Ishikawa (cell line): ENCODE measurements around the gene CADM2.

Source experiments
- CEBPB ChIP-seq: IDR thresholded peaks from 2 replicates; pipeline ENCODE4 v1.6.1; 2012
- CREB1 ChIP-seq: IDR thresholded peaks from 2 replicates; pipeline ENCODE4 v1.6.1; 2012; ENCODE audit warnings: low read depth
- EGR1 ChIP-seq: IDR thresholded peaks from 2 replicates; pipeline ENCODE4 v1.6.1; 2012
- EP300 ChIP-seq: IDR thresholded peaks from 2 replicates; pipeline ENCODE4 v1.6.1; 2012; ENCODE audit warnings: borderline replicate concordance
- FOXM1 ChIP-seq: IDR thresholded peaks from 2 replicates; pipeline ENCODE4 v1.6.1; 2012; ENCODE audit warnings: low read depth, borderline replicate concordance
- NFIC ChIP-seq: IDR thresholded peaks from 2 replicates; pipeline ENCODE4 v1.6.1; 2012
- RAD21 ChIP-seq: IDR thresholded peaks from 2 replicates; pipeline ENCODE4 v1.6.1; 2012; ENCODE audit warnings: low read depth
- TAF1 ChIP-seq: IDR thresholded peaks from 2 replicates; pipeline ENCODE4 v1.6.1; 2012; ENCODE audit warnings: low read depth, mild to moderate bottlenecking
- TCF12 ChIP-seq: IDR thresholded peaks from 2 replicates; pipeline ENCODE4 v1.6.1; 2012; ENCODE audit warnings: low read depth
- TEAD4 ChIP-seq: IDR thresholded peaks from 2 replicates; pipeline ENCODE4 v1.6.1; 2012
- YY1 ChIP-seq: IDR thresholded peaks from 2 replicates; pipeline ENCODE4 v1.6.1; 2012; ENCODE audit warnings: low read depth
- ZBTB7A ChIP-seq: IDR thresholded peaks from 2 replicates; pipeline ENCODE4 v1.6.1; 2012; ENCODE audit warnings: low read depth
- TF ChIP-seq, protein P1 (sequence below): IDR thresholded peaks from 2 replicates; pipeline ENCODE4 v1.6.1; 2012; ENCODE audit warnings: low read depth, mild to moderate bottlenecking
- TF ChIP-seq, protein P2 (sequence below): IDR thresholded peaks from 2 replicates; pipeline ENCODE4 v1.6.1; 2012
- TF ChIP-seq, protein P3 (sequence below): IDR thresholded peaks from 2 replicates; pipeline ENCODE4 v1.6.1; 2012

The CADM2 gene

DNA sequence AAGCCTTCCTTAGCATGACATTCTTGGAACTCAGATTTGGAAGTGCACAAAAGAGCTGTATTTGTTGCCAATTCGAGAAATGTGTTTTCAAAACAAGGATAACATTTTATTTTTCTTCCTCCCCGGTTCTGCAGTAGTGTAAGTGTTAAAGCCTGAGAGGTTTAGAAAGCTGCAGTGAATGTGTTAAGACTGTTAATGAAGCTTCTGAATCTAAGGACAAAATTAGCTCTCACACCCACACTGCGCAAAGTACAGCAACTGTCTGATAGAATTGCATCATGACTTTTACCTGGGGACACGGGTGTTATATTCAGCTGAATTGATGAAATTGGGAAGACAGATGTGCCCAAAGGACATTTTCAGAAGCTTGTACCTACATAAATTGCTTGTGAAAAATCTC is 344.4 kb downstream of the CADM2 start:
- TF ChIP-seq TEAD4 (no peak), ZBTB7A (no peak), FOXM1 (no peak), NFIC (no peak), YY1 (no peak), RAD21 (no peak), EGR1 (no peak), CEBPB (no peak), TAF1 (no peak), EP300 (no peak), TCF12 (no peak), CREB1 (no peak)
- TF ChIP-seq, protein P1, sequence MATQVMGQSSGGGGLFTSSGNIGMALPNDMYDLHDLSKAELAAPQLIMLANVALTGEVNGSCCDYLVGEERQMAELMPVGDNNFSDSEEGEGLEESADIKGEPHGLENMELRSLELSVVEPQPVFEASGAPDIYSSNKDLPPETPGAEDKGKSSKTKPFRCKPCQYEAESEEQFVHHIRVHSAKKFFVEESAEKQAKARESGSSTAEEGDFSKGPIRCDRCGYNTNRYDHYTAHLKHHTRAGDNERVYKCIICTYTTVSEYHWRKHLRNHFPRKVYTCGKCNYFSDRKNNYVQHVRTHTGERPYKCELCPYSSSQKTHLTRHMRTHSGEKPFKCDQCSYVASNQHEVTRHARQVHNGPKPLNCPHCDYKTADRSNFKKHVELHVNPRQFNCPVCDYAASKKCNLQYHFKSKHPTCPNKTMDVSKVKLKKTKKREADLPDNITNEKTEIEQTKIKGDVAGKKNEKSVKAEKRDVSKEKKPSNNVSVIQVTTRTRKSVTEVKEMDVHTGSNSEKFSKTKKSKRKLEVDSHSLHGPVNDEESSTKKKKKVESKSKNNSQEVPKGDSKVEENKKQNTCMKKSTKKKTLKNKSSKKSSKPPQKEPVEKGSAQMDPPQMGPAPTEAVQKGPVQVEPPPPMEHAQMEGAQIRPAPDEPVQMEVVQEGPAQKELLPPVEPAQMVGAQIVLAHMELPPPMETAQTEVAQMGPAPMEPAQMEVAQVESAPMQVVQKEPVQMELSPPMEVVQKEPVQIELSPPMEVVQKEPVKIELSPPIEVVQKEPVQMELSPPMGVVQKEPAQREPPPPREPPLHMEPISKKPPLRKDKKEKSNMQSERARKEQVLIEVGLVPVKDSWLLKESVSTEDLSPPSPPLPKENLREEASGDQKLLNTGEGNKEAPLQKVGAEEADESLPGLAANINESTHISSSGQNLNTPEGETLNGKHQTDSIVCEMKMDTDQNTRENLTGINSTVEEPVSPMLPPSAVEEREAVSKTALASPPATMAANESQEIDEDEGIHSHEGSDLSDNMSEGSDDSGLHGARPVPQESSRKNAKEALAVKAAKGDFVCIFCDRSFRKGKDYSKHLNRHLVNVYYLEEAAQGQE = no peak
- TF ChIP-seq, protein P2, sequence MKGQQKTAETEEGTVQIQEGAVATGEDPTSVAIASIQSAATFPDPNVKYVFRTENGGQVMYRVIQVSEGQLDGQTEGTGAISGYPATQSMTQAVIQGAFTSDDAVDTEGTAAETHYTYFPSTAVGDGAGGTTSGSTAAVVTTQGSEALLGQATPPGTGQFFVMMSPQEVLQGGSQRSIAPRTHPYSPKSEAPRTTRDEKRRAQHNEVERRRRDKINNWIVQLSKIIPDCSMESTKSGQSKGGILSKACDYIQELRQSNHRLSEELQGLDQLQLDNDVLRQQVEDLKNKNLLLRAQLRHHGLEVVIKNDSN = no peak
- TF ChIP-seq, protein P3, sequence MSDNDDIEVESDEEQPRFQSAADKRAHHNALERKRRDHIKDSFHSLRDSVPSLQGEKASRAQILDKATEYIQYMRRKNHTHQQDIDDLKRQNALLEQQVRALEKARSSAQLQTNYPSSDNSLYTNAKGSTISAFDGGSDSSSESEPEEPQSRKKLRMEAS = no peak

DNA sequence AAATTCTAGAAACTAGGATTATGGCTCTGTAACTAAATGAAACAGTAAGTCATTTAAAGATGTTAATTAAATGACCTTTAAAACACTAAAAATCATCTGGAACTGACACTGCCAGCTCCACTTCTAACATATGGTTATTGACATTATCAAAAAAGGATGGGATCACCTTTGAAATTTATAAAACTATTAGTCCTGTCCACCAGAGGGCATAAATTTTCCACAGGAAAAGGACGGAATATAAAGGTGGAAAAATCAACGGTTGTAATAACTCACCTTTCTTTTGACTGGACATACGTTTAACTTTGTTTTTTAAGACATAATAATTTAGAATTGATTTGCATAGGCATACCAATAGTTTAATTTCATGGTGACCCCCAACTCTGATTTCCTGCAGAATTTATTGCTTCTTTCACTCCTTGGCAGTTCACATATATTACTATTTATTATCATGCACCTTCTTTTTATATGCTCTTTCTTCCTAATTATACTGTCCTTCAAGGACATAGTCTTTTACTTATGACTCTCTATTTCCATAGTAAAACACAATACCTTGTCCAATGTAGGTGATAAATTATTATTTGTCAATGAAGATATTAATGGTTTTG is 345.7 kb downstream of the CADM2 start:
- no peak for TF ChIP-seq CEBPB
- TF ChIP-seq NFIC = no peak
- no peak for TF ChIP-seq TEAD4
- TF ChIP-seq EGR1 = no peak
- no peak; the same call in 1 of the 2 replicates for TF ChIP-seq RAD21
- no peak for TF ChIP-seq ZBTB7A

DNA sequence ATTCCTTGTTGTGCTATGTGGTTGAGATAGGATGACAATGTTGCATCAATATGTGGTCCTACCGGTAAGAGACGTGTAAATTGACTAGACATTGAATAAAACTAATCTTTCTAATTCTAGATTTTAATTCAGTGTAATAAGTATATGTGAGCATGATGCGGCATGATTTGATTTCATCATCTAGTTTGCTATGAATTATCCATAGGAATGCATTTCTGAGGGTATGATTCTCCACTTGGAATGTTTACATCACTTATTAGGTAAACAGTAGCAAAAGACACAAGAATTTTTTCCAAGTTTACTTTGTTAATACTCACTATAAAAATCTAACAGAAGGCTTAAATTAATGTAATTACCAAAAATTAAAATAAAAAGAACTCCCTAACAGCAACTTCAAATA is 353.5 kb downstream of the CADM2 start:
- TF ChIP-seq TAF1 (no peak), RAD21 (no peak)

DNA sequence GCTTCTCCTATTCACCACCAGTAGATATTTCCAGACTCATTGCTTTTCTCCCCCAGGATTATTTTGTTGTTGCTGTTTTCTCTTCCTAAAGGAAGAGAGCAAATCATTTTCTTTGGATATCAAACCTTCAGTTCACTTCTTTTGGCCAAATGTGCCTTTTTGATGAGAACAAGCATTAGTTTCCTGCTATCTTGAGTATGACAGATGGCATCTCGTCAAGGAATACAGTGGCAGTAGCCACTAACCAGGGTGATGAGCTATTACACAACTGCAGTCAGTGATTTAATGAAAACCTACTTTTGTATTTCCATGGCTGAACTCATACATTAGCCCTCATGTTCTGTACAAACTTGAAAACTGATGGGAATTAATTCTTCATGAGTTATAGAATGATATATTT is 354.6 kb downstream of the CADM2 start:
- TF ChIP-seq, protein P2 = no peak

DNA sequence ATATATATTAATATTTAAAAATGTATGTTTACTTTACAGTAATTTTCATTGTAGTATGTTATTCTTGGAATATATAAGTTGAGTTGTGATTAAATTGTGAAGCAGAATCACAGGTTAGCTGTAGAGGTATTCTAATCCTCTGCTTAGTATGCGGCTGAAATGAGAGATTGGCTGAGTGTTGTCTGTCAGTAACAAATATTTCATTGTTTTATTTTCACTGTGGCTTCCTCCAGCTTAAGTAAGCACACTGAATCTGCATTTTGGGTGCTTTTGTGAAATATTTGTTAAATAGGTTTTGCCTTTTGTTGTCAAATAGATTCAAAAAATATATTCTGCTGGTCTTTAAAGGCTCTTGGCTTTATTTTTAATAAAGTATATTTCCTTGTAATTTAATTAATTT is 357.5 kb downstream of the CADM2 start:
- TF ChIP-seq, protein P1 = no peak
- TF ChIP-seq CEBPB = no peak
- no peak for TF ChIP-seq EGR1
- TF ChIP-seq RAD21 = no peak
- TF ChIP-seq FOXM1 = no peak
- no peak for TF ChIP-seq EP300
- TF ChIP-seq, protein P3 = no peak
- TF ChIP-seq TAF1 = no peak
- TF ChIP-seq, protein P2 = no peak
- no peak for TF ChIP-seq YY1
- no peak for TF ChIP-seq TEAD4
- TF ChIP-seq CREB1 = no peak
- no peak for TF ChIP-seq TCF12
- no peak for TF ChIP-seq ZBTB7A
- TF ChIP-seq NFIC = no peak

DNA sequence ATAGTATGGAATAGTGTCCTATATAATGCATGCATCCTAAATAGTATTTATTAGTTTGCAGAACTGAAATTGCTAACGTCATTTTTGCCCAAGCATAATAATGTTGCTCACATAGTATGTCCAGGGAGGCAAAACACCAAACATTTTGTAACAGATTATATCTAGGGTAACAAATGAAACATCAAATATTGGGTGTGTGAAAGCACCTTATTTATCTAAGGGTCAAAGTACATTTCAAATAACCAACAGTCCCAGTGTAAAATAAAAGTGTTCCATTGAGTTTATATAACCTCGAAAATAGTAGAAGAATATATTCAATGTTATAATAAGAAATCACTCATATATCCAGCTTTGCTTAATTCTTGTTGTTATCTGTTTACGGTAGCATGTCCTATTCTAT is 363.1 kb downstream of the CADM2 start:
- TF ChIP-seq, protein P3 = no peak
- TF ChIP-seq, protein P1 = no peak
- TF ChIP-seq FOXM1 = no peak
- TF ChIP-seq TEAD4 = no peak
- no peak for TF ChIP-seq ZBTB7A
- no peak for TF ChIP-seq CEBPB
- TF ChIP-seq EGR1 = no peak
- no peak for TF ChIP-seq RAD21
- TF ChIP-seq, protein P2 = no peak
- no peak for TF ChIP-seq CREB1
- TF ChIP-seq NFIC = no peak
- no peak for TF ChIP-seq EP300
- no peak for TF ChIP-seq YY1
- TF ChIP-seq TAF1 = no peak
